HuH-7.5 (cell line): Measurements from ENCODE around the gene SGMS2.

ENCODE experiments used
- DNase-seq: peaks from one replicate; pipeline ENCODE4 v3.0.0; 2011; ENCODE audit warnings: low spot score

The SGMS2 gene

DNA sequence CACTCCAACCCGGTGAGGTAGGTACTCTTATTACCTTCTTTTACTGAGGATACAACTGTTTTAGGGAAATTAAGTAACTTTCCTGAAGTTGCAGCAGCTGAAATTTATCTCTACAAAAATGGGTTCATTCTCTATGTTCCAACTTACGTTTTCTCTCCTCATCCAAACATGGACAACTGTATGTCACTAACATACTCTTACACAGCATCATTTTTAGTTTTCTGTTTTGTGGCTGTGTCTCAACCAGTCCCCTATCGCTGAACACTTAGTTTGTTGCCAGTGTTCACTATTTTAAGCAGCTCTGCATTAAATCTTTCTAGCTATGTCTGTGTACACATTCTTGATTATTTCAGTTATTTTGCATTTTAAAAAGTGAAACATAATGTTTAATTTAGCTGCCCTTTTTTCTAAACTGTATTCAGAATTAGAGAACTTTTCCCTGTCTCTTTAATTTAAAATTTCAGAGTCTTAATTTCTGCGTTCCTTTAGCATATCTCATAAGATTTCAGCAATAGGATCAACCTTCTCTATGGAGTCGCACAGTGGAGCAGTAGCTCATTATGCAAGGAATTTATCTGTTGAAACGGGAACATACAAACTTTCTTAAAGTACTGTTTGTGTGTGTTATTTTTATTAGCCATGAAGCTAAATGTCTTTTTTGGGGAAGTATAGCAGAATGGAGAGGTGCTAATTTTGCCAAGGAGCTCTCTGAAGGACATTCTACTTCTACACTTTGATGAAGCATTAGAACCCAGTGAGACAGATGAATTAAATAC lies 3.8 kb downstream of the SGMS2 start:
- DNase-seq: no peak

DNA sequence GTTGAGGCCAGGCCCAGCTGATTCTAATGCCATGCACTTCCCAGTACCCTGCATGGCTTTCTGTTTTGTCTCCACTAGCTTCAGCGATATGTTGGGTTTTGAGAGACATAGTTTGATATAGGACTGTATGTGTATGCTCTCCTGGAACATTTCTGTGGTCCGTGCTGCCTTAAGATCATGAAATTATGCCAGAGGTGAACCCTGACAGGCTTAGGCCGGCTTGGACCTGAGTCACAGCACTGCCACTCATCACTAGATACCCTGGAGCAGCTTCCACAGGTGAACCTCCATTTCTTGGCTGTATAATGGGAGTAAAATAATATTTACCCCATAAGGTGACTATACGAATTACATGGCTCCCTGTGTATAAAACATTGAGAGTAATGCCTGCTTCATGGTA lies 6.4 kb downstream of the SGMS2 start:
- no peak for DNase-seq

DNA sequence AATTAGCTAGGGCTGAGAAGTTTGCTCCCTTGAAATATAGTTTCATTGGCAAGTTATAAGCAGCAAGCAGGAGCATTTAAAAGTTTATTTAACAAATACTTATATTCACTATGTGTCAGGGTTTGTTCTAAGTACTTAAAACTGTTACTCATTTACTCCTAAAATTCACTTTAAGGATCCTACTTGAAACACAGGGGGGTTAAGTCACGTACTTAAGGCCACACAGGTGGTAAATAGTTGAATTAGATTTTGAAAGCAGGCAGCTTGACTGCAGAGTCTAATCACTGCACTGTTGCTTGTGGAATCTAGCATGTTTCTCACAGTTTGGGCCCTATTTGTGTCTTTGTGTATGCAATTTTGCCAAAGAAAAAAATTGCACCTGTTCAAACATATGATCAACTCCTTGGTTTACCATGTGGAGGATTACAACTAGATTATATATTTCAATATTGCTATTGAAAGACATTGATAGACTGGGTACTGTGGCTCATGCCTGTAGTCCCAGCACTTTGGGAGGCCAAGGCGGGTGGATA lies 7.6 kb downstream of the SGMS2 start:
- no peak for DNase-seq

DNA sequence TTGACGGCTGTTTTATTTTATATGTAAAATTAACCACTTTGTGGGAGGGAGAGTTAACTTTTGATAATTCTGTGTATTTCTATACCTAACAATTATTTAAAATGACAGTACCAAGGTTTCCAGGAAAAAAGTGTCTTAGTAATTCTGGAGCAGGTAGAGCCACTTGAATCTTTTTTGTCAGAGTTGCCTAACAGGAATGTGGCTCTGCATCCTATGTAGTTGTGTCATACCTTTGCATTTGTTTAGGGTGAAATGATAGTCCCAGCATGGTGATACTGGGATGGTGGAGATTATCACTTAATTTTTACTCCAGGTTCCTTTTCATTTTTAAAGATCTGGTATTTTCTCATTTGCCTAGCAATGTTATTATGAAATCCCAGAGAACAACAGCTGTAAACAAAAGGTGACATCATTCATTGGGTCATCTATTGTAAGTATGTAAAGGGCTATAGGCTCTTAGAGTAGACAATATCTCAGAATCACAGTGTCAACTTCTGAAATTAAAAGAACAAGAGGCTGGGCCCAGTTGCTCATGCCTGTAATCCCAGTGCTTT lies 9.6 kb downstream of the SGMS2 start:
- no peak for DNase-seq

DNA sequence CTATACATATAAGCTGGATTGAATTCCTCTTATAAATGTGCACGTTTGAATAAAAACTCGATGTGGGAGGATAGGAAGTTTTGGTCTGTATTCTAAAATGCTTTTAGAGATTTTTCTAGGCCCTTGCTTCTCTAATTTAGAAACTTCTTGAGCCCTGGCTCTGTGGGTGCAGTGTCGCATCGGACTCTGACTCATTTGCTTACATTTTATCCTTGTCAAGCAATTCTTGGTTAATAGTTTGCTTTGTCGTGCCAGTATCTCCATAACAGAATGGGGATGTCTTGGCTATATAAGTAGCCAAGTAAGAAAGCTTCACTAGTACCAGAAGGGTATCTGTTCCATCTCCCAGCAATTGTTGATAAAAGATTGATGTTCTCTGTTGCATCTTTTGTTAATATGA lies 10.7 kb downstream of the SGMS2 start:
- no peak for DNase-seq

DNA sequence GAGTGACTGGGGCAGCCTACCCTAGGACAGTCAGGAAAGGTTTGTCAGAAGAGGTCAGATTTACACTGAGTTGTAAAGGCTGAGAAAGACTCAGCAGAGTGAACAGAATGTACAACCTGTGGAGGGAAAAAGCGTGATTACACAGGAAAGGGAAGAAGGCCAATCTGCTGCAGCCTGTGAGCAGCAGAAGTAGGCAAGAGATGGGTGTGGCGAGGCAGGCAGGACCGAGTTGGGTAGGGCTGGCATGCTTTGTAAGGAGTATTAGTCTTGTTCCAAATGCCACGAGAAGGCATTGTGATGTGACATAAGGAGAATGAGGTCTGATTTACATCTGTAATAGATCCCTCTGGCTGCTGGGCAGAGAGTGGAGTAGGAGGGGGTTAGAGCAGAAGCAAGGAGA lies 12.6 kb downstream of the SGMS2 start:
- no peak for DNase-seq

DNA sequence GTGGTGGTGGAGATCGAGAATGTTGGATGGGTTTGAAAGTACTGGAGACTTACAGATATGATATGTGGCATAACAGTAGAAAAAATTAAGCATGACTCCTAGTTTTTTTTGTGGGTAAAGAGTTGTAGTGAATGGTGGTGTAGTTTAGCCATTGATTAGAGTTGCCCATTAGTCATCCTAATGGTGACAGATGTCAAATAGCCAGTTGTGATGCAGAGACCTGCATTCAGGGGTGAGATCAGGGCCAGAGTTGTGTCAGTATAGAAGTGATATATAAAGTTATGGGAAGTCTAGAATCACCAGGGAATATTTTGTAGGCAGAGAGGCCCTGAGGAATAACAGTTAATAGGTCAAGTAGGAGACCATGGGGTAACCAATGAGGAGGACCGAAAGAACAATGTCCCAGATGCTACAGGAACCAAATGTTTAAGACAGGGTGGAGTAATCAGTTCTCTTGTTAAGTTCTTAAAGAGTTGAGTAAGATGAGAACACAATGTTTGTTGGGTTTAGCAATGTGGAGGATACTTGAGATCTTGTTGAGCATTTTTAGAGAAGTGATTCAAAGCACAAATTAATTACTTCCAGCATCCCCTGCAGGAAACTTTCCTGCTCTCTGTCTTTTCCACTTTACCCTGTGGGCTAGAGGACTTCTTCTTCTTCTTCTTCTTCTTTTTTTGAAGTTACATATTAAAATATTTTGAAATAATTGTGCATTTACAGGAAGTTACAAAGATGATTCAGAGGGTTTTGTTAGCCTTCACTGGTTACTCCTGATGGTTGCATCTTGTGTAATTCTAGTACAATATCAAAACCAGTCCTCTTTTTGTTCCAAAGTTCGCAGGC lies 13.3 kb downstream of the SGMS2 start:
- no peak for DNase-seq

DNA sequence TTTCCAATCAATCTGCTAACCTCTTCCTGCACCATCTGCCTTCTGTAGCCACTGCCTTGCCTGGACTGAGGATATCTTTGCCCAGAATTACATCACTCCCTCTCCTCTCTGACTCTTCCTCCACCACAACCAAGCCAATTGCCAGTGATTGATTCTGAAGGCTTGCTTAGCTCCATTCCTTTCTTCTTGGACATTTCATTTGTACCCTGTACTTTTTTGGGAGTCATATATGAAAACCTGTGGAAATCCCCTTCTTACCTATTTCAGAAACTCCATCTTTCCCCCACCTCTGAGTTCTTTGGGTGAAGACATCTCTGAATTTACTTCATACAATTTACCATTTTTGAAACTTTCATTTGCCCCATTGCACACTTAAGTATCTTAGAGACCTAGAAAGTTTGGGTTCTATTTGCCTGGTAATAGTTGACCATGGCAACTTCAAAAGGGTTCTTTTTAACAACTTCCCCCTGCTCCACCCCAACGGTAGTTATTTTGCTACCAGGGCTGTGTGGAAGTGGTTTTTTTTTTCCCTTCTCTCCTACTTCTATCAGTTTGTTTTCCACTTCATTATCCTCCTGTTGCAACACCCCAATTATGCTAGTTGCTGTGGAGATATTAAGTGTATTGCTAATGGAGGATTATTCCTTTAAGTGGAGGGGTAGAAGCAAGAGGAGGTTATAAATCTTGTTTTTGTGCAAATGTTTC lies 14.3 kb downstream of the SGMS2 start:
- DNase-seq: no peak

DNA sequence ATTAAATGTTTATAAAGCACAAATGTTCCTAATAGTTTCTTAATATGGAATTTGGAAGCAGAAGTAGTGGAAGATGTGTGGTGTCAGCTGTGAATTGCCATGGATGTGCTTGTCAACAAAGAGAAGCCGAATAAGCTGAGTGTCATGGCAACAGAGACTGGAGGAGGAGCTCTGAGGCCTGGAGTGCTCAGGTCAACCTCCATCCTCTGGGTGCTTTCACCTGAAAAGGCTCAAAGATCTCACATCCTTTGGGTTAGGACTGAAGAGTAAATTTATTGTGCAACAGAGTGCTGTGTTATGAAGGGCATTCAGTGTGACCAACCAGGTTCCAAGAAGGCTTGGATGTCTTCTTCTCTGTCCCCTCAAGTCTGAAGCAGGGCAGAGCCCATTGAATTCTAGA lies 18.7 kb downstream of the SGMS2 start:
- no peak for DNase-seq

DNA sequence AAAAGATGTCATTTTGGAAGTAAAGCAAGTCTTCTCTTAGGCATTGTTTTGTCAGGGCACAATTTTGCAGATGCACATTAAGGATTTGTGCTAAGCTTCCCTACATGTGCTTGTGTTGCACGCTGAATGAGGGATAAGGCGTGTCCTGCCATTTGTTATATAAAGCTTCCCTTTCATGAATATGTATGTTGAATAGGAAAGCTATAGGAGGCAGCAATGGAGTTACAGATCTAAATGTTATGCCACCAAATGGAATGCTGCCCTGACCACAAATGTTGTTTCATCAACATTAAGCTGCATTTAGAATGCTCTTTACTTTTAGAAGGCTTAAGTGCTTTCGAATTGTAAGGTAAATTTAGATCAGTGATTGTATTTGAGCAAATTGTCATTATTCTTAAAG lies 20.9 kb downstream of the SGMS2 start:
- no peak for DNase-seq

DNA sequence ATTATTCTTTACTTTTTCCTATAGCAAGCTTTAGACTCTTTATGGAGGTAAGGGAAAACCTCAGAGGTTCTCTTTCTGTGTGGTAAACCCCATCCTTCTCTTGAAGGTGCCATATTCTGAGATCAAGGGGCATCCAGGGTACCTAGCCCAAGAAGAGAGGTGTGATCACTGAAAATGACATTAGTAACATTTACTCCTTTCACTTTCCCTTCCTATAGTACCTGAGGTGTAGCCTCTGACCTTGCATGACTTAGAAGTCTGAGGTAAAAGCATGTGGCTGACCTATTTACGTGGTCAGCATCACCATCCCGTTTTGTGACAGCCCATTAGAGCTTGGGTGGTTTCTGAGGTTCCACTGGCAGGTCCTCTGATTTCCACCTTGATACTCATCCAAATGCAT lies 25.7 kb downstream of the SGMS2 start:
- no peak for DNase-seq

DNA sequence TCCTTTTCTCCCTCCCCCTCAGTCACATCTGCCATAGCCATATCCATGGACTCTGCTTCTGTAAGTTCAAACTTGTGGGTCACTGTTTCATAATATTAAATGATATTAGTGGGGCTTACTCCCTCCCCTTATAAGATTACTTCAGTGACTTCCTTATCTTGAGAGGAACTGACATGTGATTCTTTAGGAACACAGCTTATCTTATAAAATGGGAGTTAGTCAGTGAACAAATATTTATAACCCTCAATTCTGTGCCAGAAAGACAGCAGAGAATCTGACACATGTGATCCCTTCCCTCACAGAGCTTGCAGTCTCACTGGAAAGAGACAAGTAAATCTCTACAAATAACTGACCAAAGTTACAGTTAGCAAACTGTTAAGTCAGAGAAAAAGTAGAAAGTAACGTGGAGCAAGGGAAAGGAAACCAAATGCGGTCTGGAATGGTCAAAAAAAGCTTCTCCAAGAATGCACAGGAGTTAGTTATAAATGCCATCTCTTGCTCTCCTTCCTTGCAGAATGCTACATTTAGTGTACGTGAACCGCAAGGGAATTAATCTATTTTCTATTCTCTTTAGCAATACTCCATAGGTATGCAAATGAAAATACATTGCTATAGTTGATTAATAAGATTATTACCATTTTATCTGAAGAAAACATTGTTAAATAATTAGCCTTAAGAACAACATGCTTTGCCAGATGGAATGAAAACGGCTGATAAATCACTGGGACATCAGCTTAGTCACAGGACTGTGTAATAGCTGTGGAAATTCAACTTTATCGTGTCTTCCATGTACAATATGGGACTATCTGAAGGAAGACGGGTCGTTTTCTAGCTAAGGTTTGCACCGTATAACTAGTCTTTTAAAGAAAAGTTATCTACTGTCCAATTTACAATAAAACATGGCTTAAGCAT lies 29.0 kb downstream of the SGMS2 start:
- no peak for DNase-seq

DNA sequence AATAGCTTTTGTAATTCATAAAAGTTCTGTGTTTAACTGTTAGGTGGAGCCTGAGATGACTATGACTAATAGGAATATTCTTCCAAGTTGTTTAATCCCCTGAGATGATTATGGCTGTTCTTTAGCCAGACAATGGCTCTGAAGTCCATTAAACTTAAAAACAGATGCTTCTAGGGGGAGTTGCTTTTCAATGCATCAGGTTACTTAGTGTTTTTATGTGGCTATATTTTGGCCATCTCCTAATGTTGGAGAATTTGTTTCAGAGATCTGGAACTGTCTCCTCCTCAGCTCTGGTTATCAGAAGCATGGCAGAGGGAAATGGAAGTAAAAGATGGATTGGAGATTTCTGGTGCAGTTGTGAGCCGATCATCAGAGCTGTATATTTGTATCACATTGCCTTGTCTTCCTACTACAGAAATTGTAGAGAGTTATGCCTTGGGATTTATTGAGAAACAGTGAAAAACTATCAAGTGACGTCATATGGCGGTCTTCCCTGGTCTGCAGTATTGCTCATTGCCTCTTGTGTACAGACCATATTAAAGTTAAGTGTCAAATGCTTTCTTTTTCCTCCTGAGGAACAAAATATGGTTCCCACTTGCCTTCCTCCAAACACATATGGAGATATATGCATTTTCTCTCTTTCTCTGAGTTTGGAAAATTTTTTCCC lies 29.8 kb downstream of the SGMS2 start:
- no peak for DNase-seq

DNA sequence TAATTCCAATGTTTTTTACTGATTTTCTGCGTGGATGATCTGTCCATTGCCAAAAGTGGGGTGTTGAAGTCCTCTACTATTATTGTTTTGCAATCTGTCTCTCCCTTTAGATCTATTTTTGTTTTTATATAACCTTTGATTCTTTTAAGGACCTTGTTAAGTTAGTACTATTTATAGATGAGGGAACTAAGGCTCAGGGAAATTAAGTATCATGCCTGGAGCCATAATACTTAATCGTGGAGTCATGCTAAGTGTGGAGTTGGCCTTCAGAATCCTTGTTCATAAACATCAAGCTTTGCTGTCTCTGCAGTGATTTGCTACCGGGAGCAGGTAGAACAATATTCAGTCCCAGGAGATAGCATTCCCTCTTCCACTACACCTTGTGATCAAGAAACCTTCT lies 31.0 kb downstream of the SGMS2 start:
- no peak for DNase-seq

DNA sequence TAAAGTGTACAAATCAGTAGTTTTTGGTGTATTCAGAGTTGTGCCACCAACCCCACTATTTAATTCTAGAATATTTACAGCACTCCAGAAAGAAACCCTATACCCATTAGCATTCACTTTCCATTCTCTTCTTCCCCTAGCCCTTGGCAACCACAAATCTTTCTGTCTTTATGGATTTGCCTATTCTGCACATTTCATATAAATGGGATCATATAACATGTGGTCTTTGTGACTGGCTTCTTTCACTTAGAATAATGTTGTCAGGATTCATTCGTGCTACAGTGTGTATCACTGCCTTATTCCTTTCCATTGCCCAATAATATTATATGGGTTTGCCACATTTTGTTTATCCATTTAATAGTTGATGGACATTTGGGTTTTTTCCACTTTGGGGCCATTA lies 32.2 kb downstream of the SGMS2 start:
- no peak for DNase-seq

DNA sequence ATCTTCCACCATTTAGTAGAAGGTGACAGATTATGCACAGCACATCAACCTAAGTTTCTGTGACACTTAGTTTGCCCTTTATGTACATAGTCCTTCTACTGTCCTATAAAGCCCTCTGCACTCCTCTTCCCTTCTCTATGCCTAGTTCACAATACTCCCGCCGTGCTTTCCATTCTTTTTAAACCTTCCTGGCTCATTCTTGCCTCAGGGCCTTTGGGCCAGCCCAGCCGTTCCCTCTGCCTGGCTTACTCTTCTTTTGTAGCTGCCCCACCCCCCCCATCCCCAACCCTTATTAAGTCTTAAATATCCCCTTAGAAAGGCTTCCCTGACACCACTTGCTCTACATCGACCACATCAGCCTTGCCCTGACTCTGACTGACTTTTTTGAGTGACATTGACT lies 33.0 kb downstream of the SGMS2 start:
- DNase-seq: no peak

DNA sequence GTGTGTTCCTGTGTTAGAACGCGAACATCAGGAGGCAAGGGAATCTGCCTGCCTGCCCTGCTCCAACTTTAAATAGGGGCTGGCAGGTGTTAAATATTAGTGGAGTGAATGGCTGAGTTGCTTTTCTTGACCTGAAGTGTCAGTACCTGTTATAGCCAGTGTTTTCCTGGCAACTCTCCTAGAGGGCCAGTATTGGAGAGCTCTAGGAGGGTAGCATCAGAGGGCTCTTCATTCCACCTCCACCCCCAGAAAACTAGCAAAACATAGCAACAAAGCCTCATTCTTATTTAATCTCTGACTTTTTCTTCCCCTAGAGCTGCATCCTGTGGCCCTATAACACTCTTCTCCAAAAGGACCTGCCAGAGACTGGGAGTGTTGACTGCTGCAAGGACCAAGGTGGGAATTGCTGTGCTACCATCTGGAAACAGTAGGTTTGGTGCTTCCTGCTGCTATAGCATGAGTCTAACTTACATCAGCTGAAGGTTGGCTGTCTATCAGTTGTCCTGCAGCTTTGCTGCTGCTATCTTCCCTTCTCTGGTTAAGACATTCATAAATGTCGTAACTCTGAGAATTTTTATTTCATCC lies 33.5 kb downstream of the SGMS2 start:
- DNase-seq: no peak

DNA sequence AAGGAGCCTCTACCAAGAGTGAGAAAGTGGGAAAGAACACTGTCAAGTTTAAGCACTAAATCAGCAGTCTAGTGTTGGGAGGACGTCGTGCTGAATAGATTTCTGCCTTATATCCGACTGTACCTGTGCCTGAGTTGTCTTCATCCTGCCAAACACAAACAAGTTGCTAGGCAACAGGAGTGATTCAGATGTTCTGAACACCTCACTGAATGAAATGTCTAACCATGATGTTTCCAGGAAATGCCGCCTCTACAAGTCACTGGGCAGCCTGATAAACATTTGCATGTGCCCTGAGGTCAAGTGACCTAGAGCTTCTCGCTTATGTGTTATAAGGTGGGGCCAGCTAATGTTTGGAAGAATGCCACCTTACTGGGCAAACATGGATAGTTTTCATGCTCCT lies 37.9 kb downstream of the SGMS2 start:
- DNase-seq: no peak

DNA sequence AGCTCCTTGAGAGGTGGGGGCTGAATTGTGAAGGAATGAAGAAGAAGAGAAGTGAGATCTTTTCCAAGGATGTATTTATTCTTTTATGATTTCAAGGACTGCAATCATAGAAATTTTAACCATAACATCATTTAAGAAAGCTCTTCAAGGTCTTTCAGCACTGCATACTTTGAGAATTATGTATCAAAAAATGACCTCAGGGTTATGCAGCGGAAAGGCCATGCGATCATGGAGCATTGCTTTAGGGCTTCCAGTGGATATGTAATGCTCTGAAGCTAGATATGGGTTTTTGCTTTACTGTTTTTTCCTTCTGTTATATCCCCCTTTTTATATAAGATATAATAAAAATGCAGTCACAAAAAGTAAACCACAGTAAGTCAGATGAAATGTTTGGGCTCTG lies 38.7 kb downstream of the SGMS2 start:
- DNase-seq: no peak

DNA sequence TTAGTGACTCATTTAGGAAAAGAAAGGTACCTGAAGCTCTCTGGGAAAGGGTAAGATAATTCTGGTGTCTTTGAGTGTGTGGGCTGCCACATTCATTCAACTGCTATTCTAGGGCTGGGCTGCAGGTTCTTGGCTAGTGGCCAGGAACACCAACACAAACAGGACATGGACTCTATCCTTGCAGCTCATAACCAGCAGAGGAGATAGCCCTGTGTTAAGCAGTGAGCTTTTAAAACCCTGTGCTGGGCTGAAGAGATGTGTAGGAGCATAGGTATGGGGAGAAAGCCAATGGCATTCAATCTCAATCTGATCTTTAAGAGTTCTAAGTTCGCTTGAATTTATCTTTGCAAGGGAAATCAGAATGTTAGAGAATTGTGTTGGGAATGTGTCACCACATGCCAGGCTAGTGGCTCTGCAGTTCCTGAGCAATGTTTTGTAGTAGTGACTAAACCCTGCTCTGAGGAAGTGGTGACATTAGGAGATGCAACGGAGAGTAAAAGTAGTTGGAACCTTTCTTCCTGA lies 39.2 kb downstream of the SGMS2 start:
- no peak for DNase-seq
